Stimulated activated CD4-positive, alpha-beta T cell treated with anti-CD3 and anti-CD28 coated beads, Interleukin-12 subunit alpha, Interleukin-12 subunit beta, amount 100 ng/mL, for 48 hours (primary cell): ENCODE results near the gene NT5E.

Source experiments
- DNase-seq, 3 donors: peaks; one replicate each; pipeline ENCODE4 v3.0.0-alpha.2; 2020; ENCODE audit warnings: low read depth in 2 of 3, low spot score in 1 of 3

NT5E gene

DNA sequence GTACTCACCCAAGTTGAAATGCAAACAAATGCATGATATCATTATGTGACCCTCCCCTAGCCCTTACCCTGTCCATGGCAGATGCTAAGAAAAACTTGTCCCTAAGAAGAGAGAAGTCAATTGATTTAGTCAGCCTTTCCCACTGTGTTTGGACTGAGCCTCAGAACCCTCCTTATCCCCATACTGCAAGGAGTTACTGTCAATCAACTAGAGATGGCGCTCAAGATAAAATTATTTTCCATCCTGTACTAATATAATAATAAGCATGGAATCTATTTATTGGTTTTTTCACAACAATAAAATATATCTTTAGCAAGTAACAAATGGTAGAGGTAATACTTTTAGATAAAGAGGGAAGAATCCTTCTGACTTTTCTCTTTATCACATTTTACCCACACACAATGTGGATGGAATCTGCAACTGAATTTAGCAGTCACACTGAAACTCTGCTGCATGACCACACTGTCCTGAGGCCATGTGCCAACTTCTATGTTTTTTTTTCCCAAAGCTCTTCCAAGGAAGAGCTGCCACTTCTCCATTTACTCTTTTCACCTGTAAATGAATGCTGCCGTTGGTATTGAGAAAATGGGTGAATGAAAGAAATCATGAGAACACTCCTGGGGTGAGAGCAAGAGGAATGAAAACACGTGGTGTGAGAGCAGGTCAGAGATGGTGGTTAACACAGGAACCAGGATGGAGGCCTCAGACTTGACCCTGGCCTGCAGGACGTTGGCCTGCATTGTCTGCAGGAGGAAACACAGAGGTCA, 10.5 kb downstream of the NT5E start:
- no peak for DNase-seq

DNA sequence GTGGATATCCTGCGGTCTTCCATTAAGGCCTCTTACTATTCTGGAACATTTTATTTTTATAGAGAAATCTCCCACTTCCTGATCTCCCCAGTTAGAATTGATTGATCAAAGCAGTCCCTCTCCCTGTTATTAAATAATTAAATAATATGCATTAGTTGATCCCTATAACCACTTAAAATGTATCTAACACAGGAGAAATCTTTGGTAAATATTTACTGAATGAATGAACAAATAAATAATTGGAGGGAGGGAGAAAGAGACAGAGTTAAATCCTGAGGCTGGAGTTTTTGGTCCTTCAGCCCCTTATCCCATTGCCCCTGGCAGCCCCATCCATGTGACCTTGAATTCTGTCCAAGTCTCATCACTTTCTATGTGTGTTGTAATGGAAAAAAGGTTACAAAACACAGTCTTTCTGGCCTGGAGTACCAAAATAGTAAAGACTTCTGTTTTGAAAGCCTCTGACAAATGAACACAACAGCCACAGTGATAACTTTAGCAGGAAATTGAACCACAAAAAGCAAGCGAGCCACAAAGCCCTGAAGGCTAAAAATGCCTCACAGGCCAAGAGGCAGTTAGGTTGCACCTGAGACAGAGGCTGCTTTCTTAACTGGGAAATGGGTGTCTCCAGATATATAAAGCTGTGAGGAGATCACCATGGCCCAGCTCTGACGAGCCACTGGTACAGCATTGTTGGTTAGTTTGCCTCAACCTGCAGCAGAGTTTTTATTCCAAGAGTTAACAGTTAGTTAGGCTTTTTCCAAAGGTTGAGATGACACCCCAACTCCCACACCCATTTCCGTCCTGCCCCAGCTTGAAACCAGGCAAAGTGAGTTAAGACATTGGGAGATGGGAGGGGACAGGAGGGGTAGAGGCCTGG, 11.3 kb downstream of the NT5E start:
- peak in 1 of 3 donors; percentile 21 for DNase-seq

DNA sequence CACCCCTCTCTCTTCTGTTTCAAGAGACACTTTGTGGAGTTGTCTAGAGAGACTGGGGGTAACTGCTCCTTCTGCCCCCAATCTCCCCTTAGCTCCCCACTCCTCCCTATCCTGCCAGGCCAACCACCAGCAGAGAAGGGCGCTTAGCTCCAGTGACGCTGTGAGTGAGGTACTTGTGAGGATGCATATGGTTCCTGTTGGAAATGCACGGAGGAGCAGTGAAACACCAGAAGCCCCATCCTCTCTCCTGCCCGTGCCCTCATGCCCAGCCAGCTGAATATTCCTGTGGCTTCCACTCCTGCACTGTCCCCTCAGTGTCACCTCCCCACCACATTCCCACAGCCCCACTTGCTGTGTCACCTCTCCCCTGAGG, 11.9 kb downstream of the NT5E start:
- DNase-seq = no peak

DNA sequence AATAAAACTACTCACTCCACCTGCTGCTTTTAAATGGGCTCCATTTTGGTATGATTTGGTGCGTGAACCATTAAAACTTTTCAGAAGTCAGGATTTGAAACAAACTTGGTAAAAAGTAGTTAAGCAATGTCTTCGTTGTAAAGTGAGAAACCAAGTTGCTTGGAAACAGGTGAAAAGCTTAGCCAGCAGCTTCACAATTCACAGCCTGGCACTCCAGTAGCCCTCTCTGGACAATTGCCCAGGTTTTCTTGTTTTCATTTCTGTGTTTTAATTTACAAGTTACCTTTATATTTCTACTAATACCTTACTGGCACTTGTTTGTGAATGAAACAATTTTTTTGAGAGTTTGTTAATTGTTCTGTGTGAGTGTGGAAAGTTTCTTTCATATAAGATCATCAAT, 12.8 kb downstream of the NT5E start:
- DNase-seq = no peak

DNA sequence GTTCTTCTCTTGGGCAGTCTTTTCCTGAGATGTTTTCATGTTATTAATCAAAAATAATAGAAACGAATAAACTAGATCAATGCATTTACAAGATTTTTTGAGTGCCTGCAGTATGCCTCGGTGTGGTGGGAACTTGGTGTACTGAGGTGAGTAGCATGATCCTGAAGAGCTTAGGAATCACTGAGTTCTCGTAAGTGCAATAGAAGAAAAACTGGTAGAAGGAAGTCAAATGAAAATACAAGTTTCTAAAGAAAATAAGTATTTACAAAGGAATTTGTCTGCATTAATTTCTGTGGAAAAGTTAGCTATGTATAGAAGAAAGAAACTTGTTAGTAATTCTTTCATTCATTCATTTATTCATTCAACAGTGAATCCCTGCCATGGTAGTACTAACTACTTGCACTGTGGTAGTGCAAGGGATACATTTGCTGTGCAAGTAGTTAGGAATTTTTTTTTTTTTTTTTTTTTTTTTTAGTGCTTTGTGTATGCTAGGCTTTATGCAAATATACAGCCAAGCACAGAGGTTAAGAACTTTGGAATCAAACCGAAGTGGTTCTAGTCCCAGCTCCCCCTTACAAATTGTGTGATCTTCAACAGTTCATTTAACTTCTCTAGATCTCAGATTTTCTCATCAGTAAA, 13.9 kb downstream of the NT5E start:
- DNase-seq = no peak

DNA sequence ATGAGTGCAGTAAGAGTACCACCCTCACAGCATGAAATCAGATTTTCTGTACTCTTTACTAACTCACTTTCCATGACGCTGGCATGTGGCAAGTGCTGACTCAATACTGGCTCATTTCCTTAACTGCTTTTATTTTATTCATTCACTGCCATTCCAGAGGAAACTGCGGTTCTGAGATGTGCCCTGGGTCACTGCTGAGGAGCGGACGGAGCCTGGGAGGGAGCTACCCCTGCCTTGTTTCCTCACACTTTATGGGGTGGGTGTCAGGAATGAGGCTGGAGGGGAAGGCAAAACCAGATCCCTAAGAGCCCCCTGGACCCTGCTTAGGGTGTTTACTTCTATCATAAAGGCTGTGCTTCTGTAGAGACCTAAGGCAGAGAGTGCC, 14.4 kb downstream of the NT5E start:
- peak in 2 of 3 donors; percentile 40 to 52 for DNase-seq

DNA sequence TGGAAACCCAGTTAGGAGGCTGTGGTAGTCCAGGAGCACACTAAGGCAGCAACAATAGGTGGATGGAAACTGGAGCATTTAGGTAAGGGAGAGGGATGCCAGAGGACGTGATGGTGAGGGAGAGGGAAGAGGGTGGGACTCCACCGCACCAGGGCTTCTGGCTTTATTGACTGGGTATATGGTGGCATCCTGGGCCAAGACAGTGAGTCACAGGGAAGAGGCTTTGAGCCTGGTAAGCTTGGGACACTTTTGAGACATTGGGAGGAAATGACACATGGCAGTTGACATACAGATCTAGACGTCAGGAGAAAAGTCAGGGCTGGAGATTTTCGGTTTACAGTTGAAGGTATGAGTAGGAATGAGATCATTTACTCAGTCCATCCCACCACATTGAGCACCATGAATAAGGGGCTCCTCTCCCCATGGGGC, 14.9 kb downstream of the NT5E start:
- DNase-seq = peak in 2 of 3 donors; percentile 18 to 52

DNA sequence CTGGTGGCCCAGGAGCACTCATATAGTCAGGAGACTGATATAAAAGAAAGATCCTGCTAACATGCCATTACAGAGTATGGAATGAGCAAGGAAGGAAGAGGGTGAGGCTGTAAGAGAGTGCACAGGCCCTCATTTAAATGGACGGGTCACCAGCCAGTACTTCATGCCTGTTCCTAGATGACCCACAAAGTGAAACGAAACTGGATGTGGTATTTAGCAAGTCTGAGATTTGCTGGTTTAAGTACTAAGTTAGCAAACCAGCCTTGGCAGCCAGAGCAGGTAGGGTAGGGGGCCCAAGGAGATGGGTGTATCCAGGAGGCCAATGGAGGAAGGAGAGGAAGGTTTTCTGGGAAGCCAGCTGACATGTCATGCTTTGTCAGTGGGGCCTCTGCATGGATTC, 15.9 kb downstream of the NT5E start:
- no peak for DNase-seq

DNA sequence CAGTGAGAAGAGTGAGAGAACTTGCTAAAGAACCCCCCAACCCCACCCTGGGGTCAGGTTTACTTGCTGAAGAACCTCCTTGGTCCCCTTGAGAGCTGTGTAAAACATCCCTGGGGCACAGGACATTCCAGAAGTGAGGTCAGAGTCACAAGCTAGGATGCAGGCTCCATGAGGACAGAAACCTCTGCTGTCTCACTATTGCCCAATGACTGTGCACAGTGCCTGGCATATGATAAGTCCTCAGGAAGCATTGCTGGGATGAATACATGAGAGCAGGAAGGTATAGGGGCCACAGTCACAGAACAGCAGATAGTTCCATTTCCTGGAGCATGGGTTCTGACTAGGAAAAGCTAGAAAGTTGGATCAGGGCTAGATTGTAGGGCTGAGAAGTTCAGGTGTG, 18.4 kb downstream of the NT5E start:
- no peak for DNase-seq

DNA sequence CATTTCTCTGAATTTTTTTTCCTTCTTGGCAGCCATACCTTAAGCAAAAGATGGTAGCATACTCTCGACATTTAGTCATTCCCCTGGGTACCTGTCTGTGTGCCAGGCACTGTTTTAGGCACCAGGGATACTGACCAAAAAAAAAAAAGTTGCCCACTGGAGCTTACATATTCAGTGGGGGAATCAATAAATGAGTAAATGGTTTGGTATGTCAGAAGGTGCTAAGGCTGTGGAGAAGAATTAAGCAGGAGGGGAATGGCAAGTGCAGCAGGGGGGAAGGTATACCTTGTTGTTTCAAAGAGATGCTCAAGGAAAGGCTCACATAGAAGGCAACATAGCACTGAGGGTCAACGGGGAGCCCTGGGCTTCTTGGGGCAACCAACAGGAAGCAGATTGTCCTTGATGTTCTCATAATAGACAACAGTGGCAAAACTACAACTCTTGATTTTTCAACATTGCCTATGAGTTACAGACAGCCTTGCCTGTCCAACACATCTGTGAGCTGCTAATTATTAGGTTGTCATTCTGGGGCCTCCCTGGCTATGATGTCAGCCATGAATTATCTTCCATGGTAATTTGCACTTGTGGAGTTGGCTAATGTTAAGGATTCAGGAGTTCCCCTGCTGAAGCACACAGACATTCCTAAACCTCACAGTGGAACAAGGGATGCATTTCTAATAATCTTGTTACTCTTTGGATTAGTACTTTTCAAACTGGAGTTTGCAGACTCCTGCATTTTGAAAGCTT, 19.6 kb downstream of the NT5E start:
- DNase-seq = no peak

DNA sequence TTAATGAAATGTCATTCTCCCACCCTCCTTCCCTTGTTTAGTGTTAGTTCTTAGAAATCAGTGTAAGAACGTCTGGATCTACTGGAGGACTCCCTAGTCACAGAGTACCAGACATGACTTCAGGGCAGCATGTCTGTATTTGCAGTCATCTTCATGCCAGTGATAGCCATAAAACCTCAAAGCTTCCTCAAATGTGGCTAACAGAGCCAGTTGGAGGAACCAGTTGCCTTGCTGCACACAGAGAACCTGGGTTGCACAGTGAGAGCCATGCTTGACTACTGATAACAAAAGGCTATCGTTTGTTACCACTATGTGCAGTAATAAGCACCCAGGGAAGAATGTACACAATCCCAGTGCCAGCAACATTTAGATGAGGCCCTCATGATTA, 20.1 kb downstream of the NT5E start:
- no peak for DNase-seq

DNA sequence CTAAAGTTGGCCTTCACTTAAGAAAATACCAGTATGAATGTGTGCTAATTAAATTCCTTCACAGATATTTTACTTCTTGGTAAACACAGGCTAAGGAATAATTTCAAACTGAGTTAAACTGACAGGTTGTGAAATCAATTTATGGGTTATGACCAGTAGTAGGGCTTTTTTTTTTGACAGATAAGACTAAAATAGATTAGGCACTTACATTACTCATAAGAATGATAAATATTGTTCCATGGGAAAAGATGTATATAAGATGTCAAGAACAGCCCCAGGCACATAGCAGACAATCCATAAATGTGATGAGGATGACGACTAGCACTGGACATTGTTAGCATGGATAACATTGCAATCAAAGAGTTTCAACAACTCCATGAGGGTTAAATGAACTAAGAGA, 22.9 kb downstream of the NT5E start:
- no peak for DNase-seq

DNA sequence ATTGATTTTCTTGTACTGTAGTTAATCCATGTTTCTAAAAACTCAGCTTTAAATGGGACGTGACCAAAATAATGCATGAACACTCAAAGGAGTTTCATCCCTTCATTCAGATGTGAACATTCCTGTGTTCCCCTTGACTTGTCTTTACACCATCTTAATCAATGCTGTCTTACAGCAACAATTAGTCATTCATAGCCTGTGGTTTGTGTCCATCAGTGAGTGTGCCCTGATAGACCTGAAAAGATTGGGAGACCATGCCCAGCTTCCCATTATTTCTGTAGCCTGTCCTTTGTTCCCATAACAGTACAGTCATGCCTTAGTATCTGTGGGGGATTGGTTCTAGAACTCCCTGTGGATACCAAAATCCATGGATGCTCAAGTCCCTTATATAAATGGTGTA, 23.9 kb downstream of the NT5E start:
- DNase-seq = no peak

DNA sequence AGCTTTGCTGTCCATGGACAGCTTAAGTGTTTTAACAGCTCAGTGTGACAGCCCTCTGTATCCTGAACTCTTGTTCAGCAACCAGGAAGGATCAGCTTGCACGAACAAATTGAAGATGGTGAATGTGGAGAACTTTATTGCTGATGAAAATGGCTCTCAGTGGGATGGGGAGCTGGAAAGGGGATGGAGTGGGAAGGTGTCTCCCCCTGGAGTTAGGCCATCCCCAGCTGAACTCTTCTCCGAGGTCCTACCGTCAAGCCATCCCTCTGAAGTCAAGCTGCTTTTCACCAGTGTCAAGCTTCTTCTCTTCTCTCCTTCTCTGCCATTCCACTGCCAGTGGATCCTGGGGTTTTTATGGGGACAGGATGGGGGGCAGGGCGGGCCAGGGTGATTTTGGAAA, 26.6 kb downstream of the NT5E start:
- DNase-seq = no peak

DNA sequence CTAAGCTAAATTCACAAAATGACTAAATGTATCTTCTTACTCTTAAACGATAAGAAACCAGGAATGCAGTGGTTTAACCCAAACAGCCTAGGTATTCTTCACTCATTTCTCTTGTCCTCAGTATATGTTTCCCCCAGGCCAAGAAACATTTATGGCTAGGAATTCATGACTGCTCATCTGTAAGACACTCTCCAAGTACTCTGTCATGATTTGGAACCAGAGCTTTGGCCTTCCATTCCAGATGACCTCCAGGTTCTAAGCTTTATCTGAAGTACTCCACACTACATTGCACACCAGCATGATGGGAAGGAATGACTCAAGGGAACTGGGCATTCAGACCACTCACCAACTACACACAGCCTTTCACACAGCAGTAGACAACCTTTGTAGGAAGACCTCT, 29.3 kb downstream of the NT5E start:
- DNase-seq = no peak

DNA sequence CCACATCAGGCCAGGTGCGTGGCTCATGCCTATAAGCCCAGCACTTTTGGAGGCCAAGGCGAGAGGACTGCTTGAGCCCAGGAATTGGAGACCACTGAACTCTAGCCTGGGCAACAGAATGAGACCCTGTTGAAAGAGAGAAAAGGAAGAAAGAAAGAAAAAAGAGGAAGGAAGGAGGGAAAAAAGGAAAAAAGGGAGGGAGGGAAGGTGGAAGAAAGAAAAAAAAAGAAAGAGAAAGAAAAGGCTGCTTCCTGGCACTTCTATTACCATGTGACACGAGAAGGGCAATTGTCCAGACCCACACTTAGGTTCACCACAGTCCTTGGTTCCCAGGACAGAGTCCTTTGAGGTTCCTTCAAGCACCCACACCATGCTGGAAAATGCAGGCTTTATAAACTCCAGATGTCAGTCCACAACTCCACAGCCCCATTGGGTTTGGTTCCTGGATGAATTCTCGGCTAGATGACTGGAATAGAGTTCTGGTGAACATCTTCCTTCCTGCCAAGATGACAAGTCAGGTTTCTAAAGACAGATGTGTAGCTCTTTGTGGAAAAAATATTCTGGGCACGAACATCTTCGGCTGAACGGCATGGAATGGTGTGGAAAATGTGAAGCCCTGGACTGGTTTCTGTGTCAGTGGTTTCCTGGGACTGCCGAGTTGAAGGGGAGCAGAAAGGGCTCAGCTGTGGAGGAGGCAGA, 32.5 kb downstream of the NT5E start:
- DNase-seq = no peak

DNA sequence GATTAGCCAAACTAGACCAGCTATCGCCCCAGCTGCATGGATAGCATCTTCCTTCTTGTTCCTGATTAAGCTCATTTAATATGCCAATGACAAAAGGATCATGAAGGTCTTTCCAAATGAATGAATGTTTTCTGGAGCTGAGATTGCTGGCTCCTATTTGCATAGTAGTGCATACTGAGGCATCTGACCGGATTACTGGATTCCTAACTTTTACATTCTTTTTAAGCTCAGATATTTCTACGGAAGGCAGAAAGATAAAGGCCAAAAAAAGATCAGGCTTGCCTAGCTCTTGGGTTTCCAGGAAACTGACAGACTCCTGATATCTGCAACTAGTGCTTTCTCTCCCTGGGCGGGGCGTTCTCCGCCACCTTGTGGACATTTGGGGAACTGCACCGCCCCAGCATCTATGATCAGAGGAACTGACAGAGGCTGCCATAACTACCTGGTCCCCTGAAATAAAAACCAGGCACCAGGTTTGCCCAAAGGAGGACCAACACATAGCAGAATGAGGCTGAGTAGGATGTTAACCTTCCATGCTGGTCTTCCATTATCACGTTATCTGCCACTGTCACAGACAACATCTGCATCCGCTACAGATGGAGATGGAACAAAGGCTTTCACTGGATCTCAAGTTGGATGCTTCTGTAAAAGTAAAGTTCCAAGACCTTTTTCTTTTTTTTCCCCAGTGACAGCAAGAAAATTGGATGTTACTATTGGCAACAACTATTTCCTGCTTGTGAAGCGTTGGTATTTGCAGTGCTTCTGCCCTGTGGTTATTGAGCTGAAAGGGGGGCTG, 33.2 kb downstream of the NT5E start:
- DNase-seq = peak; percentile 67 to 88 (median 72)

DNA sequence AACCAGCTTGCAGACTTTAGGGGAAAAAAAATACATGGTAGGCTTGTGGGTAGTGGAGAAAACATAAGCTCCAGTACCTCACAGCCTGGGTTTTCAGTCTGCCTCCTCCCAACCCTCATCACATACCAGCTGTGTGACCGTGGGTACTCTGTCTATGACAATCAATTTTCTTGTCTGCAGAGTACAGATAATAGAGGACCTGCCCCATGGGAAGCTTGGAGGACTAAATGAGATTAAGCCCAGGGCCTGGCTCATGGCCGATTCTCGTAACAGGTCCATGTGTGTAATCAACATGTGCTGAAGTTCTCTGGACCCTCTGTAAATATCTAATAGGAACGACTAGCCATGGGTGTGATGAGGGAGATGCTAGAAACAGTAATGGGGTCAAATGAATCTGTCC, 34.0 kb downstream of the NT5E start:
- no peak for DNase-seq

DNA sequence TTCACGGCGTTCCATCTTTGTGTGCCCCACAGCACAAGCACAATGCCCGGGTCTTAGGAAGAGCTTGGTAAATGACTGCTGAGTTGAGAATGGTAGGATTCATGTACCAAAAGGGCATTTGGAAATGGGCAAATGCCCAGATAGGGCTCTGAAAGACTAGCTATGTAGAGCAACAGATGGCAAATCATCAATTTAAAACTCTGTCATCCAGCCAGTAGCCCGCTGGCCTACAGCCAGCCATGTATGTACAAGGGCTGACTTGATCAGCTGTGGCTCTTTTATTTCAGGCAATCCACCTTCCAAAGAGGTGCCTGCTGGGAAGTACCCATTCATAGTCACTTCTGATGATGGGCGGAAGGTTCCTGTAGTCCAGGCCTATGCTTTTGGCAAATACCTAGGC, 35.1 kb downstream of the NT5E start:
- DNase-seq = no peak
